NCI-H2227 treated with DMSO at 0.1 percent for 48 hours (cell line): ENCODE results near the gene SGO1.
A peak's percentile ranks its signal among the peaks of the same experiment; 100 is the strongest.

ENCODE experiments used
- DNase-seq: peaks from one replicate; lab custom pipeline; 2025; lab: John Stamatoyannopoulos, UW

The SGO1 gene

GRCh38 chr3:20154928-20155327 is 31.1 kb downstream of the SGO1 start:
- DNase-seq: no peak

- no peak for DNase-seq
These were observed 31.9 kb downstream of the SGO1 start for GRCh38 chr3:20154078-20154477.

- DNase-seq: no peak
These were observed 37.5 kb downstream of the SGO1 start for GRCh38 chr3:20148466-20148865.

GRCh38 chr3:20147361-20147760 is 38.6 kb downstream of the SGO1 start:
- DNase-seq: no peak

- no peak for DNase-seq
These were observed 39.7 kb downstream of the SGO1 start for GRCh38 chr3:20146301-20146700.

GRCh38 chr3:20145874-20146273 is 40.1 kb downstream of the SGO1 start:
- peak; percentile 1 for DNase-seq

GRCh38 chr3:20143519-20143918 is 42.5 kb downstream of the SGO1 start:
- DNase-seq: no peak

GRCh38 chr3:20142517-20142916 is 43.5 kb downstream of the SGO1 start:
- DNase-seq: no peak

- DNase-seq: peak; percentile 62
These were observed 44.2 kb downstream of the SGO1 start for GRCh38 chr3:20141851-20142250.

- no peak for DNase-seq
These were observed 44.7 kb downstream of the SGO1 start for GRCh38 chr3:20141316-20141715.

GRCh38 chr3:20140881-20141280 is 45.1 kb downstream of the SGO1 start:
- no peak for DNase-seq

- no peak for DNase-seq
These were observed 48.4 kb downstream of the SGO1 start for GRCh38 chr3:20137647-20138046.

GRCh38 chr3:20136231-20136630 is 49.8 kb downstream of the SGO1 start:
- DNase-seq: no peak

- peak; percentile 35 for DNase-seq
These were observed 55.9 kb downstream of the SGO1 start for GRCh38 chr3:20130106-20130505.

GRCh38 chr3:20128358-20128757 is 57.6 kb downstream of the SGO1 start:
- DNase-seq: no peak

- DNase-seq: no peak
These were observed 60.1 kb downstream of the SGO1 start for GRCh38 chr3:20125897-20126296.

- no peak for DNase-seq
These were observed 60.7 kb downstream of the SGO1 start for GRCh38 chr3:20125289-20125688.

- no peak for DNase-seq
These were observed 62.8 kb downstream of the SGO1 start for GRCh38 chr3:20123131-20123652.

GRCh38 chr3:20121088-20121487 is 64.9 kb downstream of the SGO1 start:
- DNase-seq: no peak
